Upper lobe of left lung (tissue), 4 donors: ENCODE results near the gene ARHGAP26.

Experiments used
- EP300 ChIP-seq, 4 donors: sonication (generic); formaldehyde crosslinking; IDR thresholded peaks; one replicate each; pipeline ENCODE4 v1.5.1; 2017; ENCODE audit warnings: antibody characterized with exemption in 4 of 4, control low read depth in 2 of 4
- POLR2A ChIP-seq, 4 donors: fragments of 450-650 bp; IDR thresholded peaks; one replicate each; pipeline ENCODE4 v1.5.1; 2016 to 2017; ENCODE audit warnings: antibody characterized with exemption in 4 of 4, mild to moderate bottlenecking in 2 of 4
- POLR2AphosphoS5 ChIP-seq, 2 donors: sonication (generic); formaldehyde crosslinking; IDR thresholded peaks; one replicate each; pipeline ENCODE4 v1.5.1; 2017; ENCODE audit warnings: antibody characterized with exemption in 2 of 2
- TF ChIP-seq, protein P1 (sequence below), 6 experiments: fragments of 450-650 bp in 4 of 6; fragments of 200-600 bp in 2 of 6; sonication (generic) in 2 of 6; IDR thresholded peaks; one replicate each; pipeline ENCODE4 v1.5.1; 2016 to 2019; ENCODE audit warnings: antibody characterized with exemption in 6 of 6

DNA sequence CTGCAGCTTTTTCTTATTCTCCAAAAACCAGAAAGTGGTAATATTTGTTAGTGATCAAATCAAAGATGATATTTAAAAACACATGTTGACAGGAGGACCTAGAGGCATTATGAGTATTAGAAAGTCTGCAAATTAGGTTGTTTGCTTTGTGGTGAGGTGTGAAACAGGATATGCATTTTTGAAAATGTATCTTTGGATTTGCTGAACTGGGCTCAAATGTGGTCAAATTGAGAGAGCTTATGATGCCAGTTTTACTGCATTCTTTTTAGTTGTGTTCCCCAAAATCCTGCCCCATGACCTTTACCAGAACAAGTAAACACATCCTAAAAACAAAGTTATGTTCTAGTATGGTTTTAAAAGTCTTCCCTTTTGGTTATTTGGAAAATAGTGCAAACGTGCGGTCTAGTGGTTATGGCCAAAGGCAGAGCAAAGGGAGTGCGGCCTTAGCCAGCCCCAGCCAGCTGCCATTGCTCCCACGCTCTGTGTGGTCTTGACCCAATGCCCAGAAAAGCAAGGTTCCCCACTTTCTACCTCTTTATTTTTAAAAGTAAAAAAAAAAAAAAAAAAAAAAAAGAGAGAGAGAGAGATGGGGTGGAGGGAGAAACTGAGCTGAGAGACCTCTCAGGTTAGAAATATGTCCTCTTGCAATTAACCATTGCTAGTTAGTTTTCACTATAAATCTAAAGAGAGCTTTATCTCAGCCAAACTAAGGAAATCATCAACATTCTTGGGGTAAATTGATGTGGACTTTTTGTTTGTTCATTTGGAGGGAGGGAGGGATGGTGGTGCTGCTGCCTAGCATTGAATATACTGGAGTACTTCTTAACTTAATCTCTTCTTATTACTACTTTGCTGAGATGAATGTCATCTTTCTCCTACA is 176.6 kb downstream of the ARHGAP26 start:
- TF ChIP-seq, protein P1, sequence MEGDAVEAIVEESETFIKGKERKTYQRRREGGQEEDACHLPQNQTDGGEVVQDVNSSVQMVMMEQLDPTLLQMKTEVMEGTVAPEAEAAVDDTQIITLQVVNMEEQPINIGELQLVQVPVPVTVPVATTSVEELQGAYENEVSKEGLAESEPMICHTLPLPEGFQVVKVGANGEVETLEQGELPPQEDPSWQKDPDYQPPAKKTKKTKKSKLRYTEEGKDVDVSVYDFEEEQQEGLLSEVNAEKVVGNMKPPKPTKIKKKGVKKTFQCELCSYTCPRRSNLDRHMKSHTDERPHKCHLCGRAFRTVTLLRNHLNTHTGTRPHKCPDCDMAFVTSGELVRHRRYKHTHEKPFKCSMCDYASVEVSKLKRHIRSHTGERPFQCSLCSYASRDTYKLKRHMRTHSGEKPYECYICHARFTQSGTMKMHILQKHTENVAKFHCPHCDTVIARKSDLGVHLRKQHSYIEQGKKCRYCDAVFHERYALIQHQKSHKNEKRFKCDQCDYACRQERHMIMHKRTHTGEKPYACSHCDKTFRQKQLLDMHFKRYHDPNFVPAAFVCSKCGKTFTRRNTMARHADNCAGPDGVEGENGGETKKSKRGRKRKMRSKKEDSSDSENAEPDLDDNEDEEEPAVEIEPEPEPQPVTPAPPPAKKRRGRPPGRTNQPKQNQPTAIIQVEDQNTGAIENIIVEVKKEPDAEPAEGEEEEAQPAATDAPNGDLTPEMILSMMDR (IDR thresholded peaks at IDR 0.05), result no peak
- TF ChIP-seq EP300 (IDR thresholded peaks at IDR 0.05) (no peak), POLR2A (IDR thresholded peaks at IDR 0.05) (no peak), POLR2AphosphoS5 (IDR thresholded peaks at IDR 0.05) (no peak)
